Hepatic stellate cell (primary cell): ENCODE measurements around the gene MAT2B.
A peak's percentile ranks its signal among the peaks of the same experiment; 100 is the strongest.
"Not testable (repeated sequence)": the region's sequence is repeated elsewhere in the genome, so short reads cannot be mapped to it uniquely, and the experiment has no call there.

Experiments
- DNase-seq: peaks from one replicate; pipeline ENCODE4 v3.0.0; 2011; ENCODE audit warnings: low spot score

Gene MAT2B

DNA sequence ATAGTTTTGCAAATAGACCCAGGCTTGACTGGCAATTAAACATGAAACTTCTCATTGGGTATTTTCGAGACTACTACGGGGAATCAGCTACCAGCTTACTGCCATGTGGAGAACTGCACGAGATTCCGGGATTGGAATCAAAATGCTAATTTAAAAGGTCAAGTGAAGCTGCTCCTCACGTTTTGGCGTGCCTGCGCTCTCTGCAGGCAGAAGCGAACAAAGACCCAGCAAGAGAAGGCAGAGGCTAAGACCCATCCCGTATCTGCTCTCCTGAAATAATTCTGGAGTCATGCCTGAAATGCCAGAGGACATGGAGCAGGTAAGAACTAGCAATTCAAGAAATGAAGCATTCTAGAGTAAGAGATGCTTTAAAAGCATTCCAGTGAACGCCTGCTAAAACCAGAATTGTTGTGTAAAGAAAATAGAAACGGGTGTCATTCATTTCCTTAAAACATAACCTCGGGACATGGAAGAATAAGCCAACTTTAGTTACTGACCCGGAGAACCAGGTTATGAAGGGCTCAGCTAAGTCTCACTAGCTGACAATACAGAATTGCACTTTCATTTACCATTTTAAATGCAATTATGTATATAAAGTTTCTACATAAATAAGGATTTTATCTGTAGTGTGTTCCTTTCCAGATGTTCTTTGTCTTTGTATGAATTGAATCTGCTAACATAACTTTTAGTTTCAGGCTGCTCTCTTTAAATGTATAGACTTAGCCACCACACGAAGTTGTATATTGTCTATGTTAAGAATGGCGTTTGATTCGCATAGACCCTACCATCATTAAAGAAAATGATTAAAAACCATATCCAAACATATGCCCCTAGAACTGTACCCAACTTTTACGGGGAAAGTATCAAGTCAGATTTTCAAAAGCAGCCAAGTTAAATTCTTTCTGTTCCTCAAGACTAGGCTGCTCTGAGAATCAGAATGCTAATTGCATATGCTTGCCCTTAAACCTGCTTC is 2.0 kb upstream of the MAT2B start:
- peak; percentile 72 for DNase-seq

- peak; percentile 13 for DNase-seq
These were observed 1.1 kb upstream of the MAT2B start for GRCh38 chr5:163504079-163504931.

GRCh38 chr5:163505049-163505367 is 411 bp upstream of the MAT2B start:
- no peak for DNase-seq

GRCh38 chr5:163506095-163506457 is 657 bp downstream of the MAT2B start:
- DNase-seq: no peak

DNA sequence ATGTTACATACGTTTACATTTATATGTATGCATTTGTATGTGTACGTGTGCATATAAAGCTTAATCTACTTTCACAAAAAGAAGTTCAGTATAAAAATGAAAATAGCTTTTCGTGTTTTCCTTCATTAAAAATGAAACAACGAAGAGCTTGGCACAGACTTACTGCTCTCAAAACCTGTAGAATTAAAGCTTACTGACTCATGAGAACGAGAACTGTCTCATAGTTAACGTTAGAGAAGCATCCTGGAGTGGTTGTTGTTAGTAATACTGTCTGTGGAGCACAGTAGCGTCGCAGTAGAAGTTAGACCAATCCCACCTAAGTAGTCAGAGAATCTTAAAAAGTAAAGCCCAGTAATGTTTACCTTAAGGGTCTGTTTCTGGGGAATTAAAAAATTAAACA is 1.3 kb downstream of the MAT2B start:
- DNase-seq: peak; percentile 37

DNA sequence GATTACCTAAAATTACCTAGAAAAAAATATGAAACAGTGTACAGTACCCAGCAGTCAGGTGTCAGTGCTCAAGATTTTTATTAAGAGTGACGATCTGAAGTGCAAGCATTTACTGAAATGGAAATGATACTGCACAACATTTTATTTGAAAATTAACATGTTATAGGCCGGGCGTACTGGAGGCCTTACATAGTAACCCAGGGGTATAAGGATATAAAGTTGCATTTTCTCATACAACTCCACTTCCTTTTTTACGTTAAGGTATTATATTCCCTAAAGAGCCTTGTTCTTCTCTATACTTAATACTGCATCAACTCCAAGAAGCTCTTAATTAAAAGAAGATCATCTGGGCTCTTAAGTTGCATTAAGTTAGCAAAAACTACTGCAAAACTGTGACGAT is 3.3 kb downstream of the MAT2B start:
- DNase-seq: no peak

DNA sequence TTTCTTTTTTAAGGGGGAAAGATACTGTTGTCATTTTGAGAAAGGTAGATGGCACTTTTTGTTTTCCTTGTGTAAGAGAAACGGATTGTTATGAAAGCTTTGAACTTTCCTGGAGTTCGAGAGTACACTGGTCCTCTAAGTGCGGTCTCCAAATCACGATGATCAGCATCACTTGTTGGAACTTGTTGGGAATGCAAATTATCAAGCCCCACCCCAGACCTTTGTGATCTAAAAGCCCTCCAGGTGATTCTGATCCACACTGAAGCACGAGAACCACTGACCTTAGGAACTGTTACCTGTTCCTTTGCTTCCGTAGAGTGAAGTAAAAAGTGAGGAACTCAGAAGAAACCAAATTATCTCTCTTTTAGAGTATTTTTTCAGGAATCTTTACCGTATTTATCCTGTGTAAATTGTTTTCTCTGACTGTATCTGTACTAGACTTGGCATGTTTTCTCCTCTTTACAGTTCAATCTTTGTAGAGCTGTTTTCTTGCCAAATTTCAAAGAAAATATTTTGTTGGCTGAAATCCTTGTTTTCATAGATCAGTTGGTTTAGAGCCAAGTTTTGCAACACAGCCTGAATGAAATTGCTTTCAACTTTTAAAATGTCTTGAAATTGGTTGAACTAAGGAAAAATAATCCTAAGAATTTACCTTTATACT is 4.0 kb downstream of the MAT2B start:
- peak; percentile 45 for DNase-seq

DNA sequence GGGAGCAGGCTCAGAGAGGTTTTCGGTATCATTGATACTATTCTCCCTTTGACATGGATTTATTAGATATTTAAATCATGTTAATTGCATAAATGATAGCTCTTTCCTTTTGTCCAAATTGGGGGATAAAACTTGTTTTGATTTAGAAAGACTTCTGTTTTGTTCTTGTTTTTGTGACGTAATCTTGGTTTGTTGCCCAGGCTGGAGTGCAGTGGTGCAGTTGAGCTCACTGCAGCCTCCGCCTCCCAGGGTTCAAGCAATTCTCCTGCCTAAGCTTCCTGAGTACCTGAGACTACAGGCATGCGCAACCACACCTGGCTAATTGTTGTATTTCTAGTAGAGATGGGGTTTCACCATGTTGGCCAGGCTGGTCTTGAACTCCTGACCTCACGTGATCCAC is 7.1 kb downstream of the MAT2B start:
- no peak for DNase-seq

DNA sequence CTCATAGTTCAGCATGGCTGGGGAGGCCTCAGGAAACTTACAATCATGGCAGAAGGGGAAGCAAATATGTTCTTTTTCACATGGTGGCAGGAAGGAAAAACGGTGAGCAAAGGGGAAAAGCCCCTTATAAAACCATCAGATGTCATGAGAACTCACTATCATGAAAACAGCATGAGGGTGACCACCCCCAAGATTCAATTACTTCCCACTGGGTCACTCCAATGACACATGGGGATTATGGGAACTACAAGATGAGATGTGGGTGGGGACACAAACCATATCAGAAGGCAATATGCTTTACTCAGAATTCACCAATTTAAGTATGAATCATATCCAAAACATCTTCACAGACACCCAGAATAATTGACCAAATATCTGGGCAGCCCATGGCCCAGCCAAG is 19.7 kb downstream of the MAT2B start:
- DNase-seq: no peak

- DNase-seq: no peak
These were observed 24.3 kb downstream of the MAT2B start for GRCh38 chr5:163529698-163530097.

DNA sequence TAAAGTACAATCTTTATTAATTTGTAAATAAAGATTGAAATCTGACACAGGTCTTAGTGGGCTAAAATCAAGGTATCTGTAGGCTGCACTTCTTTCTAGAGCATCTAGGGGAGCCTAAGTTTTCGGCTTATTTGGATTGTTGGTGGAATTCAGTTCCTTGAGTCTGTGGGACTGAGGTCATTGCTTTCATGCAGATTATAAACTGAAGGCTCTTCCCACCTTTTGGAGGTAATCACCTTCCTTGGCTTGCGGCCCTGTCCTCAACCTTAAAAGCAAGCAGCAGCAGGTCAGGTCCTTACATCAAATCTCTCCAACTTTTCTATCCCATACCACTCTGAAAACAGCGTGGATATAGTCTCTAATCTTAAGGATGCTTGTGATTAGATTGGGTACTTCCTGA is 25.9 kb downstream of the MAT2B start:
- DNase-seq: no peak

GRCh38 chr5:163532171-163533084 is 27.0 kb downstream of the MAT2B start:
- DNase-seq: no peak

DNA sequence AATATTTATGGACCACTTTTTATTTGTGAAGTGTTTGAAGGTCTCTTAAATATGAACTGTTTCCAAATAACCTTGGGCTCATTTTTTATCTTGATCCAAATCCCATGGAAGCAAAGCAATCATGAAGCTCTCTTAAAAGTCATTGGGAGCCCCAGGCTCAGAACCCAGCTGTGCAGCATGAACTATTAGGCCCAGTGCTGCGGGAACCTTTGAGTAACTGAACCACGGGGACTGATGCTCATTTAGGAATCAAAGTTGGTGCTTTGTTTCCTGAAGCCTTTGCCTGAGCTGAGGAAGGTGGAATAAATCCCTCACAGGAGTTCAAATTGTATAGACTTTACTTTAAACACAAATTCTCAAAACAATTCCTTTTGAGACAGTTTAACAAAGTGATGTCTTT is 27.8 kb downstream of the MAT2B start:
- DNase-seq: no peak

DNA sequence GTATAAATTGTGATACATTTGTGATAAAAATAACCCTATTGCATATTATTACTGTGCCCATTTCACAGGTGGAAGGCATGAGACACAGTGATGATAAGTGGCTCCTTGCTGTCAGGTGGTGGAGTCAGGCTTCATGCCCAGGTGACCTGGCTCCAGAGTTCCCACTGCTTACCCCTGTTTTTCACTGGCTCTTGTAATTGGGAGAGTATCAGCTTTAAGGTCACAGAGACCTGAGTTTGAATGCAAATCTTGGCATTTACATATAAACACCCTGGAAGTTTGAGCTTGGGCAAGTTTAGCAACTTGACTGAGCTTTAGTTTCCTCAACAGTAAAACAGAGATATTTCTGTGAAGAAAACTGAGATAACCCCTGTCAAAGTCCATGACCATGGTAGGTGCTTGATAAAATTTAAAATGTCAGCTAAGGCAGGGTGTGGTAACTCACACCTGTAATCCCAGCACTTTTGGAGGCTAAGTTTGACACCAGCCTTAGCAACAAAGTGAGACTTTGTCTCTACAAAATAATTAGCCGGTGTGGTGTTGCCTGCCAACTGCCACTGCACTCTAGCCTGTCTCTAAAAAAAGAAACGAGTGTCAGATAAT is 29.2 kb downstream of the MAT2B start:
- no peak for DNase-seq

GRCh38 chr5:163535290-163535689 is 29.9 kb downstream of the MAT2B start:
- no peak for DNase-seq

DNA sequence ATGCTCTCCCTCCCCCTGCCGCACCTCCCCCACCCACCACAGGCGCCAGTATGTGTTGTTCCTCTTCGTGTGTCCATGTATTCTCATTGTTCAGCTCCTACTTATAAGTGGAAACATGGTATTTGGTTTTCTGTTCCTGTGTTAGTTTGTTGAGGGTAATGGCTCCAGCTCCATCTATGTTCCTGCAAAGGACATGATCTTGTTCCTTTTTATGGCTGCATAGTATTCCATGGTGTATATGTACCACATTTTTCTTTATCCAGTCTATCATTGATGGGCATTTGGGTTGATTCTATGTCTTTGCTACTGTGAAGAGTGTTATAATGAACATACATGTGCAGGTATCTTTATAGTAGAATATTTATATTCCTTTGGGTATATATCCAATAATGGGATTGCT is 31.0 kb downstream of the MAT2B start:
- DNase-seq: not testable (repeated sequence)

DNA sequence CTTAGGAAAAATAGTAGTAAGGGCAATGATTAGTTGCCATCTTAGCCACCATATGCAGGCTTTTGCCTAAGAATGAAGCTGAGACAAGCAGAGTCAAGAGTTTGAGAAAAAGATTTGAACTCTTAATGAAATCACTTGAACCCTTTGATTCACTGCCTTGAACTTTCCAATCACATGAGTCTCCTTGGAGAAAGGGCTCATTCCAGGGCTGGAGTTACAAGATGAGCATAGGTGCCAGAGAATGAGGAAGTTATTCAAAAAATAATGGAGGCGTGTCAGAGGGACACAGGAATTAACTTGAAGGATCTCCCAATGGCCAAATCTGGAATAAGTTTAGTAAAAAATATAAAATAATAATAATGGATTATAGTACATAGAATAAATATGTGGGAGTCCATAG is 35.3 kb downstream of the MAT2B start:
- DNase-seq: no peak

- DNase-seq: no peak
These were observed 37.4 kb downstream of the MAT2B start for GRCh38 chr5:163542771-163543170.

- no peak for DNase-seq
These were observed 38.6 kb downstream of the MAT2B start for GRCh38 chr5:163544041-163544440.

- DNase-seq: no peak
These were observed 39.4 kb downstream of the MAT2B start for GRCh38 chr5:163544836-163545235.

- DNase-seq: no peak
These were observed 43.2 kb downstream of the MAT2B start for GRCh38 chr5:163548649-163549048.
